ENCODE results near the gene ADAMTSL4.

- no peak for TF ChIP-seq CTCF (IDR thresholded peaks at IDR 0.05; ENCODE audit: low read length)
- TF ChIP-seq EZH2 (optimal IDR thresholded peaks at IDR 0.05; ENCODE audit: low read depth, low read length) = no peak
- TF ChIP-seq EZH2phosphoT487 (IDR thresholded peaks at IDR 0.05; ENCODE audit: low read length) = no peak
These were observed 29.3 kb downstream of the ADAMTSL4 start for GRCh38 chr1:150578272-150579109.

Measured in MM.1S (cell line).